AG04450 (cell line): ENCODE measurements around the gene KCNJ9. TPM values are rescaled to one million over a fixed set of nuclear protein-coding genes. Genes with fewer than 3 reads are reported as not detected.
"Not testable (repeated sequence)": the region's sequence is repeated elsewhere in the genome, so short reads cannot be mapped to it uniquely, and the experiment has no call there.

Experiments used
- CTCF ChIA-PET: fragments of 300-600, 350-600 bp; formaldehyde crosslinking; extraction: SDS; loops from one replicate; lab custom pipeline; 2022; ENCODE audit warnings: antibody characterized with exemption, inconsistent platforms; lab: Charles Lee
- POLR2A ChIA-PET: fragments of 350-600 bp; formaldehyde crosslinking; extraction: SDS; loops from one replicate; lab custom pipeline; 2021; ENCODE audit warnings: antibody characterized with exemption, inconsistent platforms; lab: Yijun Ruan, JAX
- DNase-seq: peaks from one replicate; pipeline ENCODE4 v3.0.0-alpha.2; 2011; ENCODE audit warnings: low read depth, low spot score
- H3K27ac ChIP-seq: one replicate; pipeline ENCODE4 v1.5.1; 2012; ENCODE audit warnings: low read depth, low read length, control low read depth
- H3K27me3 ChIP-seq: one replicate; pipeline ENCODE4 v1.6.0; 2012; ENCODE audit warnings: low read length; ENCODE audit not compliant: control insufficient read depth, insufficient read depth
- H3K4me3 ChIP-seq: 2 replicates; pipeline ENCODE4 v1.5.1; 2011; ENCODE audit warnings: mild to moderate bottlenecking, low read depth, low read length, control low read depth
- H3K9me3 ChIP-seq: 2 replicates; pipeline ENCODE4 v1.5.1; 2012; ENCODE audit warnings: low read length; ENCODE audit not compliant: control insufficient read depth, insufficient read depth
- polyA plus RNA-seq: library from polyadenylated mRNA; depleted of rRNA; stranded (reverse); fragments of >200 nt; gene quantifications from 2 replicates; pipeline ENCODE4 v1.2.3, GENCODE V29; 2011
- TF ChIP-seq, protein P1 (sequence below): IDR thresholded peaks from 2 replicates; pipeline ENCODE4 v1.5.1; 2011; ENCODE audit warnings: low read depth, low read length, control low read depth, inconsistent platforms

The KCNJ9 gene
- polyA plus RNA-seq, 1 experiment: not detected

DNA sequence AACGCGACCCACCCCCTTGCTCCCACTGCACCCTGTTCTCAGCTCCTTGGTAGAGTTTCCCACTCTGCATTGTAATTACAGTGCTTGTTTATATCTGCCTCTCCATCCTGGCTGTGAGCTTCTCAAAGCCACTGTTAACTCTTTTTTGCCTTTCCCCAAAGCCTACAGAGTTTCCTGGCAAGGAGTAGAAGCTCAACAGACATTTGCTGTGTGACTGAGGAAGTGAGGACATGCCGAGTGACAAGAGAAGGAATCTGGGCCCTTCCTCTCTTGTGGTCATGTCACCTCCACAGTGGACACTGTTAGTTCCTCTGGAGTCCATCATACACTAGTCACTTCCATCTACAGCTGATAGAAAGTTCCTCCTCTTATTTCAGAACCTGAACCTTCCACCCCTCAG is 23.1 kb downstream of the KCNJ9 start:
- TF ChIP-seq, protein P1, sequence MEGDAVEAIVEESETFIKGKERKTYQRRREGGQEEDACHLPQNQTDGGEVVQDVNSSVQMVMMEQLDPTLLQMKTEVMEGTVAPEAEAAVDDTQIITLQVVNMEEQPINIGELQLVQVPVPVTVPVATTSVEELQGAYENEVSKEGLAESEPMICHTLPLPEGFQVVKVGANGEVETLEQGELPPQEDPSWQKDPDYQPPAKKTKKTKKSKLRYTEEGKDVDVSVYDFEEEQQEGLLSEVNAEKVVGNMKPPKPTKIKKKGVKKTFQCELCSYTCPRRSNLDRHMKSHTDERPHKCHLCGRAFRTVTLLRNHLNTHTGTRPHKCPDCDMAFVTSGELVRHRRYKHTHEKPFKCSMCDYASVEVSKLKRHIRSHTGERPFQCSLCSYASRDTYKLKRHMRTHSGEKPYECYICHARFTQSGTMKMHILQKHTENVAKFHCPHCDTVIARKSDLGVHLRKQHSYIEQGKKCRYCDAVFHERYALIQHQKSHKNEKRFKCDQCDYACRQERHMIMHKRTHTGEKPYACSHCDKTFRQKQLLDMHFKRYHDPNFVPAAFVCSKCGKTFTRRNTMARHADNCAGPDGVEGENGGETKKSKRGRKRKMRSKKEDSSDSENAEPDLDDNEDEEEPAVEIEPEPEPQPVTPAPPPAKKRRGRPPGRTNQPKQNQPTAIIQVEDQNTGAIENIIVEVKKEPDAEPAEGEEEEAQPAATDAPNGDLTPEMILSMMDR: no peak
- Histone ChIP-seq H3K27ac (no peak overlapping the region), H3K4me3 (no peak overlapping the region), H3K9me3 (no peaks in the 10 kb centered on the region), H3K27me3 (peaks cover 13% of the 10 kb centered on the region)
- POLR2A ChIA-PET: no interaction called here
- CTCF ChIA-PET: interaction anchor here (1.0 to 7.2 kb wide), 8 partner anchors 19 to 272 kb away, joined by 3 to 212 read pairs (median 38); partner anchors contain the start of gene CASQ1
- no peak for DNase-seq

DNA sequence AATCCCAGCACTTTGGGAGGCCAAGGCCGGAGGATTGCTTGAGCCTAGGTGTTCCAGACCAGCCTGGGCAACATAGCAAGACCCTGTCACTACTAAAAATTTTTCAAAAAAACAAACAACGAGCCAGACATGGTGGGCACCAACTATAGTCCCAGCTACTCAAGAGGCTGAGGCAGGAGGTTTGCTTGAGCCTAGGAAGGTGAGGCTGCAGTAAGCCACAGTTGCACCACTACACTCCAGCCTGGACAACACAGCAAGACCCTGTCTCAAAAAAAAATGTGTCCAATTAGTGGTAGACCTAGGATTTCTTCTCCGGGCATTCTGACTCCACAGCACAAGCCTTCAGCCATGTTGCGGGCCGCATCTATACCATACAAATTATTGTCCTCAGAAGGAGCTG is 23.8 kb downstream of the KCNJ9 start:
- Histone ChIP-seq H3K9me3 (no peaks in the 10 kb centered on the region), H3K27ac (no peak overlapping the region), H3K27me3 (peaks cover 13% of the 10 kb centered on the region), H3K4me3 (no peak overlapping the region)
- ChIA-PET CTCF (interaction anchor here (0.8 to 7.2 kb wide), 9 partner anchors 18 to 271 kb away, joined by 3 to 212 read pairs (median 11); partner anchors contain the start of gene CASQ1), POLR2A (no interaction called here)
- TF ChIP-seq, protein P1: no peak
- DNase-seq: no peak

DNA sequence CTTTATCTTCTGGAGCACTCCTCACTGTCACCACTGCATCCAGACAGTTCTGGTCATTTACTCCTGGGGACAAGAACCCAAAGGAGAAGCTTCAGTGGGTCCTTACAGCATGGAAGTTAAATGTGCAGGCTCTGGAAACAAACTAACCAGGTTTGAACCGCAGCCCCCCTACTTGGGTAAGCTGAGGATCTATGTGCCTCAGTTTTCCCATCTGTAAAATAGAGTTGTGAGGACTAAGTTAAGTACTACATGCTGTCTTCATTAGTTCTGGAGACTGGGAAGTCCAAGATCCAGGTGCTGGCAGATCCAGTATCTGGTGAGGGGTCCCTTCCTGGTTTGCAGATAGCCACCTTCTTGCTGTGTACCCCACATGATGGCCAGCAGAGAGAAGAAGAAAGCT is 26.2 kb downstream of the KCNJ9 start:
- TF ChIP-seq, protein P1: no peak
- ChIA-PET CTCF (interaction anchor here (0.6 to 3.6 kb wide), 7 partner anchors 10 to 225 kb away, joined by 3 to 21 read pairs (median 9); no protein-coding TSS in a partner anchor), POLR2A (no interaction called here)

DNA sequence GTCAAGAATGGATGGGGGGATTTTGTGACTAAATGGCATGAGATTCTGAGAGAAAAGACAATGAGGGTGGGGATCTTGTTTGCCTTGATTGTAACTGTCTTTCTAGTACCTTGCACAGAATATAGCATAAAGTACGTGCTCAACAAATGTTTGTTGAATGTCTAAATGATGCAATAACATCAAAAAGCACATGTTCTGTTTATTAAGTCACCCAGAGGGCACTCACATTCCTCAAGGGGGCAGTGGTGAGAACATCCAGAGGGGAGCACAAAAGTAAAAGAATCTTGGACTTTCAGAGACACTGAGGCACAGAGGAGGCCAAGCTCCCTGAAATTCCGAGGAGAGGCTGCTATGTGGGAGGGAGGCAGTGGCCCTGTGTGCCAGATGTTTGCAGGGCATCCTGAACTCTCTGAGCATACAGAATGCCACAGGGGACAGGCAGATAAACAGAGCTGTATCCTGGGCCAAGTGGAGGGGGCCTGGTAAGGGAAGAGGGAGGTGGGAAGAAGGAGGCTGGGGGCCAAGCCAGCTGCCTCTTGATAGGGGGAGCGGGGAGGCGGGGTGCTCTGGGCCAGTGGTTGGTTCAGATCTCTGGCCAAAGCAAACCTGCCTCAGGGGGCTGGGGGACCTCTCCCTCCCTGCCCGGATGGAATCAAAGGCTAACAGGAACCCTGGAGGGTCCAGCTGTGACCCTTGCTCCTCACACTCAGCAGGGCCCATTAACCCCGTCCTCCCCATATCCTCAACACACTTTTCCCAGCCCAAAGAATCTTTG is 27.7 kb downstream of the KCNJ9 start:
- DNase-seq: no peak
- Histone ChIP-seq H3K27ac (no peak overlapping the region), H3K4me3 (no peak overlapping the region), H3K27me3 (peaks cover 16% of the 10 kb centered on the region), H3K9me3 (no peaks in the 10 kb centered on the region)
- POLR2A ChIA-PET: no interaction called here
- TF ChIP-seq, protein P1: peak; percentile 55
- CTCF ChIA-PET: interaction anchor here (0.6 to 3.6 kb wide), 21 partner anchors 8 to 498 kb away, joined by 3 to 21 read pairs (median 4); partner anchors contain the start of genes CASQ1 and KCNJ9

More for the DNA sequence above, 26.2 kb downstream of the KCNJ9 start:
- peaks cover 13% of the 10 kb centered on the region for H3K27me3 ChIP-seq
- no peaks in the 10 kb centered on the region for H3K9me3 ChIP-seq
- H3K27ac ChIP-seq: no peak overlapping the region
- no peak for DNase-seq
- H3K4me3 ChIP-seq: no peak overlapping the region

DNA sequence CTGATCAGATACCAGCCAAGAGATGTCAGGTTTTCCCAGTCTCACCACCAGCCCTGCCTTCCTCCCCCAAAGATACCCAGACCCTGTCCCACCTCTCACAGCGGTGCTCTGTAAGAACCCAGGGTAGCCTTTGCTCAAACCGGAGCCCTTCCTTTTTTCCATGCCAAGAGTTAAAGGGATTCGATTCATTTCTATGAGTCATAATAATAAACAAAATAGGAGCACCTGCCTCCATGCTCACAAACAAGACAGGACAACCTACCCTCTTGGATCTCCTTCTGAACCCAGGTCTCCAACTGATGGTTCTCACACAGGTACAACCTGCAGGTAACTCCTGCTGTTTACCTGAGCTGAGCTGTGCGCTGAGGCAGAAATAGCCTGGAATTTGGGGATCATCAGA is 28.3 kb downstream of the KCNJ9 start:
- POLR2A ChIA-PET: no interaction called here
- Histone ChIP-seq H3K27me3 (peaks cover 21% of the 10 kb centered on the region), H3K9me3 (no peaks in the 10 kb centered on the region), H3K4me3 (no peak overlapping the region), H3K27ac (no peak overlapping the region)
- CTCF ChIA-PET: interaction anchor here (0.9 to 3.6 kb wide), 16 partner anchors 8 to 266 kb away, joined by 3 to 21 read pairs (median 6); partner anchors contain the start of gene CASQ1
- DNase-seq: no peak
- TF ChIP-seq, protein P1: no peak

DNA sequence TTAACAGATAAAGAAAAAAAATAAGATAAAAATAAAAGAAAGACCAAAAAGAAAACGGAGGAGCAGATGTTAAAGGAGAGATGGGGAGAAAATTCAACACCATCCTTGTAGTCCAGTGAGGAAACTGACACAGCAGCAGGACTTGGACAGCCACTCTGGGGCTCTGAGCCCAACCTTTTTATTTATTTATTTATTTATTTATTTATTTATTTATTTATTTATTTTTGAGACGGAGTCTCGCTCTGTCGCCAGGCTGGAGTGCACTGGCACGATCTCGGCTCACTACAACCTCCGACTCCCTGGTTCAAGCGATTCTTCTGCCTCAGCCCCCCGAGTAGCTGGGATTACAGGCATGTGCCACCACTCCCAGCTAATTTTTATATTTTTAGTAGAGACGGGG is 30.1 kb downstream of the KCNJ9 start:
- CTCF ChIA-PET: interaction anchor here (1.7 kb wide), 1 partner anchor 140 kb away, joined by 6 read pairs; no protein-coding TSS in a partner anchor
- H3K27ac ChIP-seq, H3K9me3 ChIP-seq, DNase-seq, H3K4me3 ChIP-seq: not testable (repeated sequence)
- POLR2A ChIA-PET: interaction anchor here (0.7 kb wide), 1 partner anchor 110 kb away, joined by 3 read pairs; no protein-coding TSS in a partner anchor
- H3K27me3 ChIP-seq: peaks cover 33% of the 10 kb centered on the region
